Immature natural killer cell (primary cell): ENCODE data around the gene HAGHL. TPM values are rescaled to one million over a fixed set of nuclear protein-coding genes. Genes with fewer than 3 reads are reported as not detected.

Experiments
- DNase-seq, 3 donors: peaks; one replicate each; pipeline ENCODE4 v3.0.0; 2022; ENCODE audit warnings: mixed read lengths in 1 of 3
- H3K27ac Mint-ChIP-seq, 6 donors: one replicate each; pipeline ENCODE4 v1.8.0; 2020; ENCODE audit warnings: mixed read lengths in 6 of 6, mild to moderate bottlenecking in 5 of 6, inconsistent platforms in 4 of 6, moderate library complexity in 3 of 6
- H3K27me3 Mint-ChIP-seq, 3 donors: one replicate each; pipeline ENCODE4 v1.8.0; 2020 to 2021; ENCODE audit warnings: low read depth in 3 of 3, mild to moderate bottlenecking in 3 of 3, mixed read lengths in 3 of 3, moderate library complexity in 3 of 3, inconsistent platforms in 1 of 3
- H3K36me3 Mint-ChIP-seq, 3 donors: one replicate each; pipeline ENCODE4 v1.8.0; 2020; ENCODE audit warnings: mixed read lengths in 3 of 3, inconsistent platforms in 2 of 3, mild to moderate bottlenecking in 2 of 3
- H3K4me1 Mint-ChIP-seq, 2 donors: one replicate each; pipeline ENCODE4 v1.8.0; 2020; ENCODE audit warnings: inconsistent platforms in 2 of 2, mild to moderate bottlenecking in 2 of 2, mixed read lengths in 2 of 2, moderate library complexity in 1 of 2
- H3K4me3 Mint-ChIP-seq, 5 donors: one replicate each; pipeline ENCODE4 v1.8.0; 2020; ENCODE audit warnings: mild to moderate bottlenecking in 5 of 5, mixed read lengths in 5 of 5, inconsistent platforms in 3 of 5, moderate library complexity in 3 of 5
- H3K9me3 Mint-ChIP-seq, 6 donors: one replicate each; pipeline ENCODE4 v1.8.0; 2020; ENCODE audit warnings: mild to moderate bottlenecking in 6 of 6, mixed read lengths in 6 of 6, inconsistent platforms in 4 of 6, moderate library complexity in 3 of 6
- polyA plus RNA-seq, 3 donors: library from polyadenylated mRNA; unstranded; fragments of 300-500 nt; fragmentation: Illumina TruSeq; gene quantifications; one replicate each; pipeline ENCODE4 v1.2.3, GENCODE V29; 2021

Gene HAGHL
- polyA plus RNA-seq, 3 donors from 2014 or later = 6.4 to 12.0 (median 9.1) TPM

- Mint-ChIP-seq H3K36me3 (no peaks in the 10 kb centered on the region), H3K27ac (no peak overlapping the region), H3K4me1 (no peaks in the 10 kb centered on the region), H3K27me3 (no peaks in the 10 kb centered on the region), H3K4me3 (no peak overlapping the region), H3K9me3 (no peaks in the 10 kb centered on the region)
- no peak for DNase-seq
Observed at GRCh38 chr16:761625-762513, 35.0 kb downstream of the HAGHL start.

GRCh38 chr16:762595-763268 lies 35.8 kb downstream of the HAGHL start:
- H3K4me3 Mint-ChIP-seq = no peak overlapping the region
- no peaks in the 10 kb centered on the region for H3K27me3 Mint-ChIP-seq
- DNase-seq = no peak
- no peaks in the 10 kb centered on the region for H3K36me3 Mint-ChIP-seq
- no peaks in the 10 kb centered on the region for H3K9me3 Mint-ChIP-seq
- H3K4me1 Mint-ChIP-seq = no peaks in the 10 kb centered on the region
- no peak overlapping the region for H3K27ac Mint-ChIP-seq

- Mint-ChIP-seq H3K4me3 (no peak overlapping the region), H3K27ac (no peak overlapping the region), H3K36me3 (no peaks in the 10 kb centered on the region), H3K4me1 (no peaks in the 10 kb centered on the region), H3K27me3 (no peaks in the 10 kb centered on the region), H3K9me3 (no peaks in the 10 kb centered on the region)
- DNase-seq = no peak
Observed at GRCh38 chr16:763369-764183, 36.7 kb downstream of the HAGHL start.

GRCh38 chr16:764184-764750 lies 37.4 kb downstream of the HAGHL start:
- H3K36me3 Mint-ChIP-seq = no peaks in the 10 kb centered on the region
- no peaks in the 10 kb centered on the region for H3K4me1 Mint-ChIP-seq
- no peaks in the 10 kb centered on the region for H3K27me3 Mint-ChIP-seq
- no peak for DNase-seq
- no peak overlapping the region for H3K4me3 Mint-ChIP-seq
- no peaks in the 10 kb centered on the region for H3K9me3 Mint-ChIP-seq
- no peak overlapping the region for H3K27ac Mint-ChIP-seq

- Mint-ChIP-seq H3K4me1 (no peaks in the 10 kb centered on the region), H3K36me3 (no peaks in the 10 kb centered on the region), H3K27ac (no peak overlapping the region), H3K4me3 (no peak overlapping the region), H3K9me3 (no peaks in the 10 kb centered on the region), H3K27me3 (no peaks in the 10 kb centered on the region)
- no peak for DNase-seq
Observed at GRCh38 chr16:764848-765487, 38.1 kb downstream of the HAGHL start.

GRCh38 chr16:765488-765865 lies 38.6 kb downstream of the HAGHL start:
- no peak overlapping the region for H3K4me3 Mint-ChIP-seq
- H3K27me3 Mint-ChIP-seq = no peaks in the 10 kb centered on the region
- no peaks in the 10 kb centered on the region for H3K36me3 Mint-ChIP-seq
- H3K27ac Mint-ChIP-seq = no peak overlapping the region
- no peak for DNase-seq
- no peaks in the 10 kb centered on the region for H3K9me3 Mint-ChIP-seq
- H3K4me1 Mint-ChIP-seq = no peaks in the 10 kb centered on the region

- no peak overlapping the region for H3K27ac Mint-ChIP-seq
- no peaks in the 10 kb centered on the region for H3K36me3 Mint-ChIP-seq
- no peak for DNase-seq
- no peaks in the 10 kb centered on the region for H3K27me3 Mint-ChIP-seq
- no peaks in the 10 kb centered on the region for H3K9me3 Mint-ChIP-seq
- H3K4me3 Mint-ChIP-seq = no peak overlapping the region
- no peaks in the 10 kb centered on the region for H3K4me1 Mint-ChIP-seq
Observed at GRCh38 chr16:766008-766819, 39.3 kb downstream of the HAGHL start.

GRCh38 chr16:766820-767640 lies 40.1 kb downstream of the HAGHL start:
- Mint-ChIP-seq H3K27ac (no peak overlapping the region), H3K9me3 (no peaks in the 10 kb centered on the region), H3K36me3 (no peaks in the 10 kb centered on the region), H3K4me1 (no peaks in the 10 kb centered on the region), H3K4me3 (no peak overlapping the region), H3K27me3 (peaks cover 0 to 2% (median 1%) of the 10 kb centered on the region in 3 donors)
- no peak for DNase-seq

- Mint-ChIP-seq H3K9me3 (no peaks in the 10 kb centered on the region), H3K36me3 (no peaks in the 10 kb centered on the region), H3K4me3 (no peak overlapping the region), H3K27ac (no peak overlapping the region), H3K27me3 (peaks cover 0 to 2% (median 1%) of the 10 kb centered on the region in 3 donors), H3K4me1 (no peaks in the 10 kb centered on the region)
- DNase-seq = no peak
Observed at GRCh38 chr16:767743-768235, 40.9 kb downstream of the HAGHL start.

GRCh38 chr16:768428-768827 lies 41.5 kb downstream of the HAGHL start:
- Mint-ChIP-seq H3K4me1 (no peaks in the 10 kb centered on the region), H3K9me3 (no peaks in the 10 kb centered on the region), H3K36me3 (no peaks in the 10 kb centered on the region), H3K4me3 (no peak overlapping the region), H3K27me3 (peaks cover 0 to 2% (median 1%) of the 10 kb centered on the region in 3 donors), H3K27ac (no peak overlapping the region)
- DNase-seq = no peak

- no peaks in the 10 kb centered on the region for H3K9me3 Mint-ChIP-seq
- H3K4me1 Mint-ChIP-seq = no peaks in the 10 kb centered on the region
- no peak overlapping the region for H3K27ac Mint-ChIP-seq
- peaks cover 0 to 2% (median 1%) of the 10 kb centered on the region in 3 donors for H3K27me3 Mint-ChIP-seq
- no peaks in the 10 kb centered on the region for H3K36me3 Mint-ChIP-seq
- no peak for DNase-seq
- H3K4me3 Mint-ChIP-seq = no peak overlapping the region
Observed at GRCh38 chr16:769184-769784, 42.4 kb downstream of the HAGHL start.

GRCh38 chr16:769934-770333 lies 43.0 kb downstream of the HAGHL start:
- no peak for DNase-seq
- H3K27me3 Mint-ChIP-seq = peaks cover 0 to 2% (median 1%) of the 10 kb centered on the region in 3 donors
- H3K4me1 Mint-ChIP-seq = no peaks in the 10 kb centered on the region
- H3K36me3 Mint-ChIP-seq = no peaks in the 10 kb centered on the region
- H3K27ac Mint-ChIP-seq = no peak overlapping the region
- H3K9me3 Mint-ChIP-seq = no peaks in the 10 kb centered on the region
- no peak overlapping the region for H3K4me3 Mint-ChIP-seq
